Colonic mucosa (tissue), 4 donors: Measurements from ENCODE around the gene LIFR. TPM values are rescaled to one million over a fixed set of nuclear protein-coding genes. Genes with fewer than 3 reads are reported as not detected.

ENCODE experiments used
- DNase-seq: peaks from one replicate; pipeline ENCODE4 v3.0.0-alpha.2; 2020
- H3K27ac ChIP-seq: fragments of 200-600 bp; one replicate; pipeline ENCODE4 v1.8.0; 2021
- H3K27me3 ChIP-seq: fragments of 200-600 bp; one replicate; pipeline ENCODE4 v1.8.0; 2021
- H3K36me3 ChIP-seq: fragments of 200-600 bp; one replicate; pipeline ENCODE4 v1.8.0; 2021
- H3K4me1 ChIP-seq: fragments of 200-600 bp; one replicate; pipeline ENCODE4 v1.8.0; 2021; ENCODE audit warnings: mild to moderate bottlenecking
- H3K4me3 ChIP-seq: fragments of 200-600 bp; one replicate; pipeline ENCODE4 v1.8.0; 2021
- H3K9ac ChIP-seq, 2 donors: one replicate each; pipeline ENCODE4 v1.7.0; 2013; ENCODE audit warnings: control low read depth in 2 of 2, low read depth in 2 of 2, low read length in 2 of 2
- H3K9me3 ChIP-seq: fragments of 200-600 bp; one replicate; pipeline ENCODE4 v1.8.0; 2021
- CTCF ChIP-seq: fragments of 200-600 bp; IDR thresholded peaks from one replicate; pipeline ENCODE4 v1.8.0; 2022; ENCODE audit warnings: antibody characterized with exemption, mild to moderate bottlenecking
- intact Hi-C: fragments of 100-400 bp; cut with DNase I; formaldehyde crosslinking; loops from one replicate; pipeline ENCODE4 v1.14.1; 2022
- total RNA-seq, 2 donors: library from RNA; stranded (reverse); fragmentation: NEBNext Ultra II Directional in 1 of 2; extraction: Animal tissue kit (Norgen Biotek cat#: 25700) in 1 of 2; gene quantifications; one replicate each; pipeline ENCODE4 v1.2.1, GENCODE V29; 2021
- donor health status: healthy.
- donor health status: DM: no; HTN: no; CAD: no.
- donor health status: DM: no; HTN: no; CAD: no.

Gene LIFR
- total RNA-seq, 2 donors from 2014 or later: 7.0 to 10.3 TPM

GRCh38 chr5:38540314-38540713 lies 16.1 kb downstream of the LIFR start:
- H3K4me3 ChIP-seq: no peak overlapping the region
- H3K9me3 ChIP-seq: no peaks in the 10 kb centered on the region
- H3K27me3 ChIP-seq: no peaks in the 10 kb centered on the region
- H3K36me3 ChIP-seq: no peaks in the 10 kb centered on the region
- intact Hi-C loops: no loop called here
- H3K4me1 ChIP-seq: no peaks in the 10 kb centered on the region
- H3K9ac ChIP-seq: no peak overlapping the region
- no peak for DNase-seq
- H3K27ac ChIP-seq: no peak overlapping the region
- TF ChIP-seq CTCF: no peak

- Histone ChIP-seq H3K27me3 (no peaks in the 10 kb centered on the region), H3K9ac (no peak overlapping the region), H3K9me3 (no peaks in the 10 kb centered on the region), H3K4me3 (no peak overlapping the region), H3K4me1 (no peaks in the 10 kb centered on the region), H3K36me3 (no peaks in the 10 kb centered on the region), H3K27ac (no peak overlapping the region)
- no peak for DNase-seq
- no peak for TF ChIP-seq CTCF
- intact Hi-C loops: no loop called here
These were observed 18.3 kb downstream of the LIFR start for GRCh38 chr5:38538161-38538560.

GRCh38 chr5:38537505-38537904 lies 18.9 kb downstream of the LIFR start:
- Histone ChIP-seq H3K4me3 (no peak overlapping the region), H3K9me3 (no peaks in the 10 kb centered on the region), H3K9ac (no peak overlapping the region), H3K27ac (no peak overlapping the region), H3K36me3 (no peaks in the 10 kb centered on the region), H3K4me1 (no peaks in the 10 kb centered on the region), H3K27me3 (no peaks in the 10 kb centered on the region)
- no peak for DNase-seq
- intact Hi-C loops: no loop called here
- no peak for TF ChIP-seq CTCF

- Histone ChIP-seq H3K4me3 (no peak overlapping the region), H3K36me3 (no peaks in the 10 kb centered on the region), H3K27ac (no peak overlapping the region), H3K9ac (no peak overlapping the region), H3K4me1 (no peaks in the 10 kb centered on the region), H3K27me3 (no peaks in the 10 kb centered on the region), H3K9me3 (no peaks in the 10 kb centered on the region)
- no peak for TF ChIP-seq CTCF
- DNase-seq: no peak
- intact Hi-C loops: no loop called here
These were observed 19.5 kb downstream of the LIFR start for GRCh38 chr5:38536968-38537367.

- H3K9me3 ChIP-seq: no peaks in the 10 kb centered on the region
- no peak for TF ChIP-seq CTCF
- H3K9ac ChIP-seq: no peak overlapping the region
- intact Hi-C loops: no loop called here
- no peaks in the 10 kb centered on the region for H3K4me1 ChIP-seq
- H3K4me3 ChIP-seq: no peak overlapping the region
- no peaks in the 10 kb centered on the region for H3K27me3 ChIP-seq
- no peak for DNase-seq
- no peak overlapping the region for H3K27ac ChIP-seq
- H3K36me3 ChIP-seq: no peaks in the 10 kb centered on the region
These were observed 20.6 kb downstream of the LIFR start for GRCh38 chr5:38535845-38536244.
